GM19467 (cell line): ENCODE measurements around the gene AMER1.

ENCODE experiments used
- ATAC-seq: cut with Tn5 transposase; IDR thresholded peaks from one replicate; pipeline ENCODE4 v1.9.1; 2021; ENCODE audit warnings: mild to moderate bottlenecking, moderate library complexity; ENCODE audit not compliant: unreplicated experiment

Gene AMER1

GRCh38 chrX:64186974-64187761, 18.3 kb downstream of the AMER1 start:
- ATAC-seq: no peak

DNA sequence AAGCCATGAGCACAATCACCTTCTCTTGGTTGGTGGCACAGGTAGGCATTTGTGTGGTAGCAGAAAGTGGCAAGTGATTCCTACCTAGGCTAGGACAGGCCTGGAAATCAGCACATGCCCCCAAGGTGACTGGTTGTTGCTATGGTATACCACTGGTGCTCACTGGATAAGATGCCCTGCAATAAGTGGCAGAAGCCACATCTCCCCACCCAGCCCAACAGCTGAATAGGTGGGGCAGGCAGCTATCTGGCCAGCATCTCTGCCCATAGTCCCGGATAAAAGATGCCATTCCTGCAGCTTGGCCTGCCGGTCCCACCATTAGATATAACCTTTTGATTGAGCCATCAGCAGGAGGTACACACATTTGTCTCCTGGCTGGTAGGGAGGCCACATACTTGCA, 21.1 kb downstream of the AMER1 start:
- ATAC-seq: no peak

GRCh38 chrX:64182208-64182607, 23.3 kb downstream of the AMER1 start:
- no peak for ATAC-seq

- no peak for ATAC-seq
Measured at GRCh38 chrX:64176876-64177275, 28.6 kb downstream of the AMER1 start.

GRCh38 chrX:64169988-64170387, 35.5 kb downstream of the AMER1 start:
- no peak for ATAC-seq

- ATAC-seq: no peak
Measured at GRCh38 chrX:64152857-64153256, 52.7 kb downstream of the AMER1 start.

DNA sequence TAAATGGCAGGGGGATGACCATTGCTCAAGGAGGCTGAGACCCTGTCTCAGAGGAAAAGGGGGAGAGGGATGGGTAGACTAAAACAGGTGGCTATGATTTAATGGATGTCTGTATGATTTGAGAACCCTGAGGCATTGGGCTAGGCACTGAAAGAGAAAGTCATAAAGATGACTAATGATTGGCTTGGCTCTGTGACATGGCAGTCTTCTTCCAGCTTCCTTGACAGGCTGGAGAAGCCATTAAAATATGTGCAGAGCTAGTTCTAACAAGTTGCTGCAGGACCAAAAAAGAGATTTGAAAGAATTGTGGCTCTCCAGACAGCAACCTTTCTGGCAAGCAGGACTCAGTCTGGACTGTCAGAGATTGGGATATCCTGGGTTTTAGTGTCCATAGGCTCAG, 53.6 kb downstream of the AMER1 start:
- ATAC-seq: no peak

DNA sequence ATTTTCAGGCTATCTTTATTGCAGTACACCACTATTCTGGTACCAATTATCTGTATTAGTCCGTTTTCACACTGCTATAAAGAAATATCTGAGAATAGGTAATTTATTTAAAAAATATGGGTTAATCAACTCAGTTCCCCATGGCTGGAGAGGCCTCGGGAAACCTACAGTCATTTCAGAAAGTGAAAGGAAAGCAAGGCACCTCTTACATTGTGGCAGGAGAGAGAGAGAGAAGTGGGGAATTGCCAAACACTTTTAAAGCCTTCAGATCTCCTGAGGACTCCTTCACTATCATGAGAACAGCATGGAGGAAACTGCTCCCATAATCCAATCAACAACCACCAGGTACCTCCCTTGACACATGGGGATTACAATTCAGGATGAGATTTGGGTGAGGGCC, 54.7 kb downstream of the AMER1 start:
- no peak for ATAC-seq
